ENCODE results near the gene TNFRSF19.

Gene TNFRSF19

DNA sequence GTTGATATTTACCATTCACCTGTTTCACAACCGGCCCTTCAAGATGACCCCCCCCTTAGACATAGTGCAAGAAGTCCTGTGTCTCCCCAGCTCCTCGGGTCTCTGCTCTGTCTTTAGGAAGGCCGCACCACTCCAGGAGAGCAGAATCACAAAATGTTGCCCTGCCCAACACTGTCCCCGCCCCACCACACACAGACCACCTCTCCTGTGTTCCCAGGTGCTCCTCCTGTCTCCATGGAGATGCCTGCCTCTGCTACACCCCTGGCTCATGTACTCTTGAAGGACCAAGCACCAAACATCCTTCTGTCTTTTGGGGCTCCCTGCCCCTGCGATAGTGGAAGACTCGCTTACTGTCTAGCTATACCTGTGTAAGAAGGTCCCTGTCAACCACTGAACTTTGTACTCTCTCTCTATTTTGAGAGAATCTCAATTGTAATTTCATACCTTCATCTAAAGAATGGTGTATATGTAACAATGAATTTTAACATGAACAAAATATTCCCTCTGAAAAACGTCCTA lies 9.6 kb upstream of the TNFRSF19 start:
- H3K9me3 ChIP-seq (ENCODE audit: low read depth, low read length), result no peaks in the 10 kb centered on the region
- no peak for DNase-seq (ENCODE audit: low read depth, low spot score)
- no peak overlapping the region for H3K9ac ChIP-seq (ENCODE audit: insufficient read length)
- no peaks in the 10 kb centered on the region for H3K36me3 ChIP-seq (ENCODE audit: insufficient read depth, low read length)
- H3K4me3 ChIP-seq, result no peak overlapping the region
- no peak for TF ChIP-seq EZH2 (IDR thresholded peaks at IDR 0.05)
- no peak for TF ChIP-seq POLR2AphosphoS5 (IDR thresholded peaks at IDR 0.05; ENCODE audit: borderline replicate concordance, low read depth, low read length)
- no peak for TF ChIP-seq FOXP2 (optimal IDR thresholded peaks at IDR 0.05; ENCODE audit: control extremely low read depth, extremely low read length, insufficient read depth)
- no peak overlapping the region for H3K27ac ChIP-seq

DNA sequence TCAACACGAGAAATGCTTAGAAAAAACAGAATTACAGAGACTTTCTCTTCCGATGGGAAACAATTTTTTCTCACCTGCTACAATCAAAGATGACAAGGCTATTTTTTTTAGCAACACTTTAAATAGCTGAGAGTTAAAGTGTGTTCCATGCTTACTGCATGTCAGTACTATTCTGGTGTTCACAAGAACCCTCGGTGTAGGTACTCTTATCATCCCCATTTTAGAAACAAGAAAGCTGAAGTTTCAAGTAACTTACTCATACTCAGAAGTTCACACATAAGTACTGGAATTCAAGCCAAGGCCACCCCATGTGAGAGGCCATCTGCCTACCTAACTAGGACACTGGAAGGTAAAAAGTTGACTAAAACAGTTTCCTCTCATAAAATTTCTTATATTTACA lies 9.0 kb upstream of the TNFRSF19 start:
- Histone ChIP-seq H3K4me3 (no peak overlapping the region), H3K36me3 (ENCODE audit: insufficient read depth, low read length) (no peaks in the 10 kb centered on the region), H3K9ac (ENCODE audit: insufficient read length) (no peak overlapping the region), H3K27ac (no peak overlapping the region), H3K9me3 (ENCODE audit: low read depth, low read length) (no peaks in the 10 kb centered on the region)
- no peak for DNase-seq (ENCODE audit: low read depth, low spot score)
- no peak for TF ChIP-seq FOXP2 (optimal IDR thresholded peaks at IDR 0.05; ENCODE audit: control extremely low read depth, extremely low read length, insufficient read depth)
- no peak for TF ChIP-seq EZH2 (IDR thresholded peaks at IDR 0.05)
- no peak for TF ChIP-seq POLR2AphosphoS5 (IDR thresholded peaks at IDR 0.05; ENCODE audit: borderline replicate concordance, low read depth, low read length)

- TF ChIP-seq POLR2AphosphoS5 (IDR thresholded peaks at IDR 0.05; ENCODE audit: borderline replicate concordance, low read depth, low read length) (no peak), EZH2 (IDR thresholded peaks at IDR 0.05) (no peak), FOXP2 (optimal IDR thresholded peaks at IDR 0.05; ENCODE audit: control extremely low read depth, extremely low read length, insufficient read depth) (no peak)
Observed at GRCh38 chr13:23563085-23563845, 6.9 kb upstream of the TNFRSF19 start.

DNA sequence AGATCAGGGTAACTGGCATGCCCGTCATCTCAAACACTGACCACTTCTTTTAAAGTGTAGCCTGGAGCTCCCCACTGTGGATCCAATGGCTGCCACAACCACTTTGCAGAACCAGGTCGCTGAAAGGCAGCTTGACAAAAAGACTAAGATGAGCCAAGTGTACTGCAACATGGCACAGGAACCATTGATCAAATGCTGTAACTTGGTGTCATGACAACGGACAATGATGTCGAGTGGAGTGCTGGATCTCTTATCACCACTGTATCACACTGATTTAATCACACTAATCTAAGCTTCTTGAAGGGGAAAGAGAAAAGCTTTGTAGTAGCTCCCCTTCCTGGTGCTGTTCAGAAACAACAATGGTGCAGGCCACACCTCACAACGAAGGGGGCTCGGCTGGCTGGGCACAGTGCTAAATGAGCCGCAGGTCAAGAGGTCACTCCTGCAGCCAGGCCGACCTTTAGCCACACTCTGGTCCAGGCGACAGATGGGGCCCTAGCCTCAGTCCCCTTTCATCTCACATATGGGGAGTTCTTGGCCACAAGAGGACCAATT lies 2.2 kb upstream of the TNFRSF19 start:
- TF ChIP-seq FOXP2 (optimal IDR thresholded peaks at IDR 0.05; ENCODE audit: control extremely low read depth, extremely low read length, insufficient read depth) (no peak), EZH2 (IDR thresholded peaks at IDR 0.05) (no peak), POLR2AphosphoS5 (IDR thresholded peaks at IDR 0.05; ENCODE audit: borderline replicate concordance, low read depth, low read length) (no peak)
- DNase-seq (ENCODE audit: low read depth, low spot score), result no peak
- Histone ChIP-seq H3K27ac (no peak overlapping the region), H3K4me3 (no peak overlapping the region), H3K36me3 (ENCODE audit: insufficient read depth, low read length) (no peaks in the 10 kb centered on the region), H3K9me3 (ENCODE audit: low read depth, low read length) (no peaks in the 10 kb centered on the region), H3K9ac (ENCODE audit: insufficient read length) (no peak overlapping the region)

More at GRCh38 chr13:23563085-23563845, 6.9 kb upstream of the TNFRSF19 start:
- Histone ChIP-seq H3K4me3 (no peak overlapping the region), H3K9ac (ENCODE audit: insufficient read length) (no peak overlapping the region), H3K36me3 (ENCODE audit: insufficient read depth, low read length) (no peaks in the 10 kb centered on the region), H3K27ac (no peak overlapping the region), H3K9me3 (ENCODE audit: low read depth, low read length) (no peaks in the 10 kb centered on the region)
- DNase-seq (ENCODE audit: low read depth, low spot score), result no peak

DNA sequence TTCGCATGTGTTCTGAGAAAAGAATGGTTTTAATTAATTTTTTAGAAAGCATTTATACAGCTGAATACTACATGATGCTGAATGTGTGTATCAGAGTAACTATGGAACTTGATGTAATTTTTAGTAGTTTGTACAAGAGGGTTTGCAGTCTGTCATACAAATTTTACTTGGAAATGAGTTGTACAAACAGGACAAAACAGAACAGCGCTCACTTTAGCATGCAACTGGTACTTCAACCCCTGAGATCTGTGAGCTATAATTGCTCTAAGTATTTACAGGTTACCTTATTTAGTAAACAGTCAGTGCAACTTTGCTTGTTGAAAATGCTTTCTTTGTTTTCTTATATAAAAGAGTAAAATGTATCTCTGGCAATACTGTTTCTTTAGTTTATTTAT lies 706 bp downstream of the TNFRSF19 start:
- H3K9ac ChIP-seq (ENCODE audit: insufficient read length), result peak overlapping the region; percentile 5
- DNase-seq (ENCODE audit: low read depth, low spot score), result no peak
- no peak overlapping the region for H3K27ac ChIP-seq
- no peaks in the 10 kb centered on the region for H3K9me3 ChIP-seq (ENCODE audit: low read depth, low read length)
- TF ChIP-seq POLR2AphosphoS5 (IDR thresholded peaks at IDR 0.05; ENCODE audit: borderline replicate concordance, low read depth, low read length) (no peak), FOXP2 (optimal IDR thresholded peaks at IDR 0.05; ENCODE audit: control extremely low read depth, extremely low read length, insufficient read depth) (no peak), EZH2 (IDR thresholded peaks at IDR 0.05) (no peak)
- peak overlapping the region; percentile 40 for H3K4me3 ChIP-seq
- no peaks in the 10 kb centered on the region for H3K36me3 ChIP-seq (ENCODE audit: insufficient read depth, low read length)

- peak overlapping the region; percentile 40 for H3K4me3 ChIP-seq
- no peaks in the 10 kb centered on the region for H3K9me3 ChIP-seq (ENCODE audit: low read depth, low read length)
- no peak overlapping the region for H3K27ac ChIP-seq
- no peak for DNase-seq (ENCODE audit: low read depth, low spot score)
- H3K9ac ChIP-seq (ENCODE audit: insufficient read length), result no peak overlapping the region
- no peak for TF ChIP-seq FOXP2 (optimal IDR thresholded peaks at IDR 0.05; ENCODE audit: control extremely low read depth, extremely low read length, insufficient read depth)
- TF ChIP-seq EZH2 (IDR thresholded peaks at IDR 0.05), result no peak
- TF ChIP-seq POLR2AphosphoS5 (IDR thresholded peaks at IDR 0.05; ENCODE audit: borderline replicate concordance, low read depth, low read length), result no peak
- no peaks in the 10 kb centered on the region for H3K36me3 ChIP-seq (ENCODE audit: insufficient read depth, low read length)
Observed at GRCh38 chr13:23571431-23571830, 1.2 kb downstream of the TNFRSF19 start.

GRCh38 chr13:23572836-23573235 lies 2.6 kb downstream of the TNFRSF19 start:
- DNase-seq (ENCODE audit: low read depth, low spot score), result no peak
- Histone ChIP-seq H3K9ac (ENCODE audit: insufficient read length) (no peak overlapping the region), H3K36me3 (ENCODE audit: insufficient read depth, low read length) (no peaks in the 10 kb centered on the region), H3K4me3 (no peak overlapping the region), H3K9me3 (ENCODE audit: low read depth, low read length) (no peaks in the 10 kb centered on the region), H3K27ac (no peak overlapping the region)
- no peak for TF ChIP-seq FOXP2 (optimal IDR thresholded peaks at IDR 0.05; ENCODE audit: control extremely low read depth, extremely low read length, insufficient read depth)
- TF ChIP-seq POLR2AphosphoS5 (IDR thresholded peaks at IDR 0.05; ENCODE audit: borderline replicate concordance, low read depth, low read length), result no peak
- no peak for TF ChIP-seq EZH2 (IDR thresholded peaks at IDR 0.05)

- H3K36me3 ChIP-seq (ENCODE audit: insufficient read depth, low read length), result no peaks in the 10 kb centered on the region
- H3K9ac ChIP-seq (ENCODE audit: insufficient read length), result no peak overlapping the region
- no peaks in the 10 kb centered on the region for H3K9me3 ChIP-seq (ENCODE audit: low read depth, low read length)
- TF ChIP-seq POLR2AphosphoS5 (IDR thresholded peaks at IDR 0.05; ENCODE audit: borderline replicate concordance, low read depth, low read length) (no peak), FOXP2 (optimal IDR thresholded peaks at IDR 0.05; ENCODE audit: control extremely low read depth, extremely low read length, insufficient read depth) (no peak), EZH2 (IDR thresholded peaks at IDR 0.05) (no peak)
- no peak overlapping the region for H3K4me3 ChIP-seq
- no peak overlapping the region for H3K27ac ChIP-seq
- no peak for DNase-seq (ENCODE audit: low read depth, low spot score)
Observed at GRCh38 chr13:23574421-23575145, 4.4 kb downstream of the TNFRSF19 start.
